ENCODE data around the gene CLBA1. TPM values are rescaled to one million over a fixed set of nuclear protein-coding genes. Genes with fewer than 3 reads are reported as not detected.

Gene CLBA1
- total RNA-seq, 3 donors from 2014 or later = 6.0 to 8.4 (median 6.9) TPM

DNA sequence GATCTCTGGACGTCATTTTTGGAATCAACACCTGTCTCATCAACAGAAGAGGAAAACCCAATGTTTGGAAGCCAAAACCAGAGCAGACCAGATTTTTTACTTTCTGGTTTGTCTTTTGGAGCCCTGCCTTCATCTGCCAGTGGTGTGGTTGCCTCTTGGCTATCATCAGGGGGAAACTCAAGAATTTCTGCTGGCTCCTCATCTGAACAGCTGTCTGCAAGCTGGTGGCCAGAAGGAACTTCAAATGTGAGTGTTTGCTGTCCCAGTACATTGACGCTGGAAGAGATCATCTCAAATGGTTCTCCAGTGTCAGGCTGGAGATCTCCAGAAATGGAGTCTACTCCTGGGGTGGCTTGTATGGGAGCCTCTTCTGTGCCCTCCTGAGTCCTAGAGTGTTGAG lies 47.2 kb upstream of the CLBA1 start:
- Histone ChIP-seq H3K9me3 (no peaks in the 10 kb centered on the region), H3K4me1 (ENCODE audit: low read depth) (no peaks in the 10 kb centered on the region), H3K36me3 (ENCODE audit: low read depth) (no peaks in the 10 kb centered on the region), H3K4me3 (no peak overlapping the region)
- no peak for ATAC-seq
- intact Hi-C loops (cut with DNase I, micrococcal nuclease) = no loop called here
- TF ChIP-seq, protein P1, sequence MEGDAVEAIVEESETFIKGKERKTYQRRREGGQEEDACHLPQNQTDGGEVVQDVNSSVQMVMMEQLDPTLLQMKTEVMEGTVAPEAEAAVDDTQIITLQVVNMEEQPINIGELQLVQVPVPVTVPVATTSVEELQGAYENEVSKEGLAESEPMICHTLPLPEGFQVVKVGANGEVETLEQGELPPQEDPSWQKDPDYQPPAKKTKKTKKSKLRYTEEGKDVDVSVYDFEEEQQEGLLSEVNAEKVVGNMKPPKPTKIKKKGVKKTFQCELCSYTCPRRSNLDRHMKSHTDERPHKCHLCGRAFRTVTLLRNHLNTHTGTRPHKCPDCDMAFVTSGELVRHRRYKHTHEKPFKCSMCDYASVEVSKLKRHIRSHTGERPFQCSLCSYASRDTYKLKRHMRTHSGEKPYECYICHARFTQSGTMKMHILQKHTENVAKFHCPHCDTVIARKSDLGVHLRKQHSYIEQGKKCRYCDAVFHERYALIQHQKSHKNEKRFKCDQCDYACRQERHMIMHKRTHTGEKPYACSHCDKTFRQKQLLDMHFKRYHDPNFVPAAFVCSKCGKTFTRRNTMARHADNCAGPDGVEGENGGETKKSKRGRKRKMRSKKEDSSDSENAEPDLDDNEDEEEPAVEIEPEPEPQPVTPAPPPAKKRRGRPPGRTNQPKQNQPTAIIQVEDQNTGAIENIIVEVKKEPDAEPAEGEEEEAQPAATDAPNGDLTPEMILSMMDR (IDR thresholded peaks at IDR 0.05) = no peak
- DNase-seq = no peak

DNA sequence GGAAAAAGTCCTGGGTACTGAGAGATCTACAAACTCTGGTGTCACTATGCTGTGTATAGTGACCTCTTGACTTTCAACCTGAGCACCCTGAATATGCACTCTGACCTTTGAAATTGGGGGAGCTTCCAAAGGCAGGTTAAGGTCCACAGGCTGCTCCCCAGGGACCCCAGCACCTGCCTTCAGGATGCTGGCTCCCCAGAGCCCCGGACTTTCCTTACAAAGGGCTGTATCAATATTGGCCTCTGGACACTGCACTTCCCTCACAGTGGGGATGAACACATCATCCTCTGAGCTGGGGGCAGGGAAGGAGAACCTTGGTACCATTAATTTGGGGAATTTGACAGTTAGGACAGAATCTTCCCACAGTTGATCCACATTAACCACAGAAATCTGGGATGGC lies 46.6 kb upstream of the CLBA1 start:
- ATAC-seq = no peak
- Histone ChIP-seq H3K4me1 (ENCODE audit: low read depth) (no peaks in the 10 kb centered on the region), H3K4me3 (no peak overlapping the region), H3K36me3 (ENCODE audit: low read depth) (no peaks in the 10 kb centered on the region), H3K9me3 (no peaks in the 10 kb centered on the region)
- TF ChIP-seq, protein P1 (IDR thresholded peaks at IDR 0.05) = no peak
- intact Hi-C loops (cut with DNase I, micrococcal nuclease) = no loop called here
- no peak for DNase-seq

DNA sequence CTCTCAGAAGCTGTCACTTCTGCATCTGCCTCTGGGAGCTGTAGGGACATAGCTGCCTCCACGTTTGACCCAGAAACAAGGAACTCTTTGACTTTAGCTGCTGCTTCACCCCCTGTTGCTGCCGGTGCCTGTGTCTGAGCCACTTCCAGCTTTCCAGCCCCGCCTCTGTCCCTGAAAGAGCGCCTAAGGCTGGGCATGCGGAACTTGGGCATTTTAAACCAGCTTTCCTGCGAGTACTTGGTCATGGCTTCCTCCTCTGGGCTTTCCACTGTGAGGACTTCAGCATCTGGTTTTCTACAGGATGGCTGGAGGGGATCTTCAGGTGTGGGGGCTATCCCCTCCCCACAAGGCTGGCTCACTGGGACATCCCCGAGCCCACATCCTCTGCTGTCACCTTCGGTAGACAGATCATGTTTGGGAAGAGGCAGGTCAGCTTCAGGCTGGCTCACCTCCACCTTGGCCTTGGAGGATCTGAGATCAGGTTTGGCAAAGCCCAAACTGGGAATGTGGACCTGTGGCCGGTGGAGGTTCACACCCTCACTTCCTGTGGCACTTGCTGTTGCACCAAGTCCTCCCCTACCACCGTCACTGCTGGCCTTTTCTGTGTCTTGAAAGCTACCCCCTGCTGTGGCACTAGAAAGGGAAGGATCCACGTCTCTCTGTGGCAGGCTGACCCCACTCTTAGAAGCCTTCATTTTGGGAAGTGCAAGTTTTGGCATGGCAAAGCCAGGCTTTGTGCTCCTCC lies 45.8 kb upstream of the CLBA1 start:
- H3K4me3 ChIP-seq = no peak overlapping the region
- intact Hi-C loops (cut with DNase I, micrococcal nuclease) = no loop called here
- DNase-seq (no peak), ATAC-seq (peak; percentile 19)
- H3K9me3 ChIP-seq = no peaks in the 10 kb centered on the region
- no peaks in the 10 kb centered on the region for H3K4me1 ChIP-seq (ENCODE audit: low read depth)
- H3K36me3 ChIP-seq (ENCODE audit: low read depth) = no peaks in the 10 kb centered on the region
- TF ChIP-seq, protein P1 (IDR thresholded peaks at IDR 0.05) = no peak

DNA sequence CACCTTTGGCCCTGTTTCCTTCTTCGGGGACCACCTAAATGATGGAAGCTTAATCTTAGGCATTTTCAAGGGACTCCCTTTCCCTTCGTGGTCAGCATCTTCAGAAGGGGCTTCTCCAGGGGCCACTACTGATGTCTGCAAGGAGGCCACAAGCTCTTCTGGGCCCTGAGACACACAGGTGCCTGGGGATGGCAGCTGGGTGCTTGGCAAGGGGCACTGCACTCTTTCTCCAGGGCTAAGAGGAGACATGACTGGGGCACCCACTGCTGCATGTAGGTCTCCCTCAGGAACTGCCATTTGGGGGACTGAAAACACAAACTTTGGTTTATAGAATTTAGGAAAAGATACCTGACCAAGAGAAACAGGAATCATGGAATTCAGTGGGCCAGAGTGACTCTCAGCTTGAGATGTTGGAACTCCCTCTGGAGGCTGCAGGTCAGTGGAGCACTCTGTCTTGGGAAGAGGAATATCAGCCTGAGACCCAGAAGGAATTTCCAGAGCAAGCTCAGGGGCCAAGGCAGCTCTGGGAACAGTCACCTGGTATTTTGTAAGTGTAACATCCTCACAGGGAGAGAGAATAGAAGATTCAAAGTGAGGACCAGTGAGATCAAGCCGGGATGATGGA lies 45.0 kb upstream of the CLBA1 start:
- TF ChIP-seq, protein P1 (IDR thresholded peaks at IDR 0.05) = no peak
- H3K4me1 ChIP-seq (ENCODE audit: low read depth) = no peaks in the 10 kb centered on the region
- ATAC-seq (no peak), DNase-seq (no peak)
- intact Hi-C loops (cut with DNase I, micrococcal nuclease) = no loop called here
- no peaks in the 10 kb centered on the region for H3K36me3 ChIP-seq (ENCODE audit: low read depth)
- no peaks in the 10 kb centered on the region for H3K9me3 ChIP-seq
- H3K4me3 ChIP-seq = no peak overlapping the region

DNA sequence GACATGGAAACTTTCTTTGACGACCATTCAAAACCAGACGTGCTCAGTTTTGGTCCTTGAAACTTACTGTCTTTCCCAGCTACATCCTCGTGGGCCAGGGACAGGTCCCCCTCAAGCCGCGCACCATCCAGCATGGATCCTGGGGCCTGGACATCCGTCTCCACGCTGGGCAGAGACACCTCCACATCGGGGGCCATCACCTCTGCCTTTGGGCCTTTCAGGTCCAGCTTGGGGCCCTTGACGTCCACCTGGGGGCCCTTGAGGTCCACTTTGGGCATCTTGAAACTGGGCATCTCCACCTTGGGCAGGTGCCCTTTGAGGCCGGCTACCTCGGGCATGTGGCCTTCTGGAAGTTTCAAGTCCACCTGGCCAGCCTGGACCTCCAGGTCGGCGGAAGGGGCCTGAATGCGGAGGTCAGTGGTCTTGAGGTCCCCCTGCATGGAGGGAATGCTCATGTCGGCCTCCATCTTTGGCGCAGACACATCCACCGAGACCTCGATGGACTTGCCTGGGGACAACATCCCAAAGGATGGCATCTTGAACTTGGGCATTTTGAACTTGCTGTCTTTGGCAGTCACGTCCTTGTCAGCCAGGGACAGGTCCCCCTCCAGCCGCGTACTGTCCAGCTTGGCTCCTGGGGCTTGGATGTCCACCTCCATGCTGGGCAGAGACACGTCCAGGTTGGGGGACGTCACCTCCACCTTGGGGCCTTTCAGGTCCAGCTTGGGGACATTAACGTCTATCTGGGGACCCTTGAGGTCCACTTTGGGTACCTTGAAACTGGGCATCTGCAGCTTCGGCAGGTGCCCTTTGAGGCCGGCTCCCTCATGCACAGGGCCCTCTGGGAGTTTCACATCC lies 43.9 kb upstream of the CLBA1 start:
- TF ChIP-seq, protein P1 (IDR thresholded peaks at IDR 0.05) = no peak
- intact Hi-C loops (cut with DNase I, micrococcal nuclease) = no loop called here
- ATAC-seq (no peak), DNase-seq (peak in 1 of 3 donors; percentile 15)
- Histone ChIP-seq H3K4me3 (no peak overlapping the region), H3K9me3 (no peaks in the 10 kb centered on the region), H3K4me1 (ENCODE audit: low read depth) (no peaks in the 10 kb centered on the region), H3K36me3 (ENCODE audit: low read depth) (no peaks in the 10 kb centered on the region)

Measured in mucosa of descending colon (tissue), 3 donors.